DND-41 (cell line): ENCODE measurements around the gene MYT1.

Source experiments
- EZH2 ChIP-seq: IDR thresholded peaks from 3 replicates; pipeline ENCODE4 v1.6.1; 2012; ENCODE audit warnings: borderline replicate concordance, low read depth, mild to moderate bottlenecking, moderate library complexity, low read length, inconsistent platforms; ENCODE audit not compliant: severe bottlenecking
- TF ChIP-seq, protein P1 (sequence below): IDR thresholded peaks from 2 replicates; pipeline ENCODE4 v1.5.1; 2012; ENCODE audit warnings: borderline replicate concordance, low read length, moderate library complexity, mild to moderate bottlenecking; ENCODE audit not compliant: poor library complexity, severe bottlenecking; ENCODE audit errors: extremely low read depth

DNA sequence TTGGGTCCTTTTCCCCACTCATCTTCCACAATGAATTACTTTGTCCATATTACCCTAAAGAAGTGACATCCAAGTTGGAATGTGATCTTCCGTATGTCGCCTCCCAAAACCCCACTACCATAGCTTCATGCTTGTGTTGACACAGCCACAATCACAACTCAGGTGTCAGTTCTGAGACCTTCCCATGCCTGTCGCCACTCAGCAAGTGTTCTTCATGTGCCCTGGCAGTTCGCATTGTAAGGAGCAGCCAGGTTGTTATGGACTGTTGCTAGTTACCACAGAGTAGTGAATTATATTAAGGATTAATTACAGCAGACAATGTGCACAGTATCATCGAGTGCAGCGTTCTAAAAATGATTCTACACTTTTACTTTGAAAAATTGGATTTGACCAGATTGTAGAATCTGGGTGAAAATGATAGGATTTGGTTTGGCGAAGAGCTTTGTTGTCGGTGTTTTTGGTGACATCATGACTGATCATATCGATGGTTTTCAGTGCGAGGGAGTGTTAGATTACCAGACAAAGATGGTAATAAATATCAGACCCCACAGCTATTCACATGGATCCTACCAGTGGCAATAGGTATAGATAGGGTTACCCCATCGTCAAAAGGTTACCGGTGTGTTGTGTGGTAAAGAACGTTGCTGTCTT lies 93.0 kb downstream of the MYT1 start:
- no peak for TF ChIP-seq EZH2
- TF ChIP-seq, protein P1, sequence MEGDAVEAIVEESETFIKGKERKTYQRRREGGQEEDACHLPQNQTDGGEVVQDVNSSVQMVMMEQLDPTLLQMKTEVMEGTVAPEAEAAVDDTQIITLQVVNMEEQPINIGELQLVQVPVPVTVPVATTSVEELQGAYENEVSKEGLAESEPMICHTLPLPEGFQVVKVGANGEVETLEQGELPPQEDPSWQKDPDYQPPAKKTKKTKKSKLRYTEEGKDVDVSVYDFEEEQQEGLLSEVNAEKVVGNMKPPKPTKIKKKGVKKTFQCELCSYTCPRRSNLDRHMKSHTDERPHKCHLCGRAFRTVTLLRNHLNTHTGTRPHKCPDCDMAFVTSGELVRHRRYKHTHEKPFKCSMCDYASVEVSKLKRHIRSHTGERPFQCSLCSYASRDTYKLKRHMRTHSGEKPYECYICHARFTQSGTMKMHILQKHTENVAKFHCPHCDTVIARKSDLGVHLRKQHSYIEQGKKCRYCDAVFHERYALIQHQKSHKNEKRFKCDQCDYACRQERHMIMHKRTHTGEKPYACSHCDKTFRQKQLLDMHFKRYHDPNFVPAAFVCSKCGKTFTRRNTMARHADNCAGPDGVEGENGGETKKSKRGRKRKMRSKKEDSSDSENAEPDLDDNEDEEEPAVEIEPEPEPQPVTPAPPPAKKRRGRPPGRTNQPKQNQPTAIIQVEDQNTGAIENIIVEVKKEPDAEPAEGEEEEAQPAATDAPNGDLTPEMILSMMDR = no peak
